Measurements from ENCODE around the gene UGT1A4.

UGT1A4 gene

DNA sequence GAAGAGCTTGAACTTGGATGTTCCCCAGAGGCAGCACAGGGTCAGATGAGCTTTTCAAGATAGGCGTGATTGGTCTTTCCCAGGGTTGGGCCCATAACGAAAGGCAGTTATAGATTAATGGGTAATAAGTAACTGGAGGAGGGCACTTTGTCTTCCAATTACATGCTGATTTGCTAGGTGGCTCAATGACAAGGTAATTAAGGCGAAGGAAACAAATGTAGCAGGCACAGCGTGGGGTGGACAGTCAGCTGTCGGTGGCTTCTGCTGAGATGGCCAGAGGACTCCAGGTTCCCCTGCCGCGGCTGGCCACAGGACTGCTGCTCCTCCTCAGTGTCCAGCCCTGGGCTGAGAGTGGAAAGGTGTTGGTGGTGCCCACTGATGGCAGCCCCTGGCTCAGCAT lies at the start of gene UGT1A4:
Gene UGT1A4 (plus strand): TSS at position 185 of the 400 bp plus-strand sequence. CDS start 85 bp downstream, at position 270.
- no peak for DNase-seq

GRCh38 chr2:233671290-233672161 lies 47.0 kb upstream of the UGT1A4 start, which contains the start of gene UGT1A9:
Gene UGT1A9 (plus strand): TSS chr2:233671898. CDS start chr2:233671935, 37 bp downstream.
- DNase-seq = no peak

- no peak for DNase-seq
Measured at GRCh38 chr2:233672886-233673285, 45.6 kb upstream of the UGT1A4 start.

- no peak for DNase-seq
Measured at GRCh38 chr2:233673896-233674295, 44.6 kb upstream of the UGT1A4 start.

- DNase-seq = no peak
Measured at GRCh38 chr2:233674314-233674713, 44.2 kb upstream of the UGT1A4 start.

DNA sequence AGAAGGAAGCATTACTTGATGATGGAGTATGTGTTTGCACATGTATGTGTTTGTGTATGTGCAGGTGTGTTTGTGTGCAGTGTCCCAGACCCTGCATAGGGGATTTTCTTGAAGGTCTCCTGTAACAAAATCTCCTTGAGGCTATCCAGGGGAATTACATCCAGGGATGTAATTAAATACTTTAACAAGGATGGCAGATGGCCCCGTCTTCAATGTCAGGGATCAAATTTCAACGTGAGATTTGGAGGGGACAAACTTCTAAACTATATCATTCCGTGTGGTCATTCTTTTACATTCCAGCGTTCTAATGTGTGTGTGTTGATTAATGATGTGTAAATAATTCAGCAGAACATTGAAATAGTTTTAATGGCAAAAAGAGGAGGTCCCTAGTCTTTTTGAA lies 43.5 kb upstream of the UGT1A4 start:
- no peak for DNase-seq

GRCh38 chr2:233676046-233676445 lies 42.5 kb upstream of the UGT1A4 start:
- no peak for DNase-seq

DNA sequence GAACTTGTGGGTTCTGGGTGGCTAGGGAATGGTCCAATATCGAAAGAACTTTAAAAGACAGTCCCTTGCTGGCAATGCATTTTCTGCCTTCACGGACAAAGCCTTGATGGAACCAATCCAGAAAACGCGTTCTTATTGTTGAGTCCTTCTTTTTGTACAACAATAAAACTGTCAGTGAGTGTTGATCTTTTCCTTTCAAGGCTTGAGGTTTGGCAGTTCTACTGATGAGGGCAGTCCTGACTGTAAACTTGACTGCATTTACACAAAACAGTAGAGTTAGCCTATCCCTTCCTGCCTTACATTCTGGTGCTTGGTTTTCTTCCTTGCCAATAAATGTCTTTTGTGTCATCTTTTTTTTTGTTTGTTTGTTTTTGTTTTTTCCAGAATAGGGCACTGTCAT lies 39.3 kb upstream of the UGT1A4 start:
- DNase-seq = no peak

DNA sequence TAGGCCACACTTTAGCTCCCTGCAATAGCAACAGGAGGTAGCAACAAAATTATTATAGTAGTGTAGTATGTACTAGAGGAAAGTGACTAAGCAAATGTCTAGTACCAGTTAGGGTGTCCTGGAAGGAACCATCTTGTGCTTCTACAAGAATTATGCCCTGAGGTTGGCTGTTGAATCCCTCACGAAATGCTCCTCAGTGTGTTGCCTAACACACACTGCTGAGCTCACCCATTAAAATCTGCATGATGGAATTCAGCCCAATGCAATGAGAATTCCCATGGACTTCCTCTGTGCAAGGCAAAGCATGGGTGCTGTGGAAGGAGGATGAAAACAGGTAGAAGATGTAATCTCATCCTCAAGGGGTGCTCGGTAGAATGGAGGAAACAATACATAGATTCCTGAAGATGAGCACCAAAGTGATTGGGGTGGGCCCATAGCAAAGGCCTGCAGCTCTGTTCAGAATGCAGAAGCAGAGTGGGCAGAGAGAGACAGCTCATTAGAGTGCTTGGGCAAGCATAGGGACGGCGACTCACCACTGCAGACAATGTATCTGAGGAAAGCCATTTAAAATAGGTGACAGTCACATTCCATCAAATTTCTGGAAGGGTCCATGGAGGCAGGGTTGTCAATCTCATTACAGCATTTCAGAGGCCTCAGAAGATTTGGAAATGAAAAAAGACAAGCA lies 38.0 kb upstream of the UGT1A4 start:
- DNase-seq = no peak

- no peak for DNase-seq
Measured at GRCh38 chr2:233681521-233682099, 36.9 kb upstream of the UGT1A4 start, which contains the start of gene UGT1A7. Gene UGT1A7 (plus strand): TSS chr2:233681901. CDS start chr2:233681938, 37 bp downstream.

DNA sequence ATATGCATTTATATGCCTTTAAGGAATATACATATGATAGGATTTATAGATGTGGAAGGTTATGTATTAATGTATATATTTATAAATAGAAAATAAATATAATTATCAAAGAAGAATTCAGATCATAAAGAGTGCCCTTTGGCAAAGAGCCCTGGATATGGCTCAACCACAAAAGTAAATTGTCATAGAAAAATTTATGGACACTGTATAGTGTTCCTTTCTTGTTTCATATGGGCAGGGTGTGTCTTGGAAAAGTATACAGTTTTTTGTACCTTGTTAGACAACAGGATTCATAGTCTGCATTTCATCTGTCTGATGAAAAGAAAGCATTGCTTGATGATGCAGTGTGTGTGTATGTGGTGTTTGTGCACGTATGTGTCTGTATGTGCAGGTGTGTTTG lies 33.9 kb upstream of the UGT1A4 start:
- no peak for DNase-seq

DNA sequence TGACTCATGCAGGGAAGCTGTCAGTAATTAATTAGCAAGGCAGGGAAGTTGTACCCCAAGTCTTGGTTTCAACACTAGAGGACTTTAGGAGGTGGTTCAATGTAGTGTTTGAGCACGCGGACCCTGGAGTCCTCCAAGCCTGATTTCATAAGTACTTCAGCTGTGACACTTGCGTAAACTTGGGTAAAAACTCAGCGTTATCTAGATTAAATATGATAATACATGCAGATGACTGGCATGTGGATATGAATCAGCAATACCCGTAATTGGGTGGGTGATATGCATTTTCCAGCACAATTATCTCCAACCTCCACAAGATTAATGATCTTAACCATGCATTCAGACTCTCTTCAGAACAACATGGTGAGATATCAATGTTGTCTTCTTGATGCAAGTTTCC lies 31.6 kb upstream of the UGT1A4 start:
- no peak for DNase-seq

- DNase-seq = no peak
Measured at GRCh38 chr2:233688341-233688740, 30.2 kb upstream of the UGT1A4 start.

DNA sequence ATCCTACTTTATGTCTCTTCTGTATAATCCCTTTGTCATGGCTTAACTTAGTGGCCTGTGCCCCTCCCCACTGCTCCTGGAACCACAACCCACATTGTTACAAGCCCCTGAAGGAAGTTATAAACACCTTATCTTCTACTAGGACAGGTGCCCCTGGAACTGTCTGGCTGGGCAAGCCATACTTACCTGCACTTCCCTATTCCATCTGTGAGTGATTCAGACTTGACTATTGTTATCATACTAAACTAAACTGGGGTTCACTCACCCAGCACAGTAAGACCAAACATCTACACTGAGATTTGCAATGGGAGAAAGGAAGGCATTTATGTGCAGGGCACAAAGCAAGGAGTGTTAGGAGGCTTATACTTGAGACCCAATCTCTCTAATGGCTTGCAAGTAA lies 29.5 kb upstream of the UGT1A4 start:
- DNase-seq = no peak

DNA sequence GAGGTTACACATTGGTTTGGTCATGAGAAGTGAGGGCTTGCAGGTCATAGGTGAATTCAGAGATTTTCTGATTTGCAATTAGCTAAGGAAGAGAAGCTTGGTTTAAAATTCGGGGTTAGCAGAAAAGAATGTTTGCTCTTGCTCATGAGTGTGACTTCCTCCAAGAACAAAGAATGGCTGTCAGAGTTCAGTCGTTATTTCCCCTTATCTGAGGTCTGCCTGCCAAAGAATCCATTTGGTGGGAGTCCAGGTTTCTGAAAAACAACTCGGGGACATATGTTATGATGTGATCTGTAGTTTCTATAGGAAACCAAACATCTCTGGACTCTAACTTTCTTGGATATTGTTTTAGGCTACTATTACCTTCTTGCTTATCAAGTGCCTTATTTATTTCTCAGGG lies 29.0 kb upstream of the UGT1A4 start:
- DNase-seq = no peak

DNA sequence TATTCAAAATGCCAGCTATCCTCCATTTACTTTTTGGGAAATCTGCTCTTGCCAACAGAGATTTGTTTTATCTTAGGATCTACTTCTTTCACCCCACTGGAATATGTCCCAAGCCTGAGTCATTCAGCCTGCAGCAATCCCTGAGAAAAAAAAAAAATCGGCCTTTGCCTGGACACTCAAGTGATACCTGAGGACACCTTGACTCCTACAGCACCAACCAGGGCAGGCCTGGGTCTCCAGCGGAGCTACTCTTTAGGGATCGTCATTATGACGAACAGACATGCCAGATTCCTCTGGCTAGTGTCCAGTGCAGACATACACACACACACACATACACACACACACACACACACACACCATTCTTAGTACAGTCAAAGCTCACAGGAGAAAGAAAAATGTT lies 28.1 kb upstream of the UGT1A4 start:
- DNase-seq = no peak

DNA sequence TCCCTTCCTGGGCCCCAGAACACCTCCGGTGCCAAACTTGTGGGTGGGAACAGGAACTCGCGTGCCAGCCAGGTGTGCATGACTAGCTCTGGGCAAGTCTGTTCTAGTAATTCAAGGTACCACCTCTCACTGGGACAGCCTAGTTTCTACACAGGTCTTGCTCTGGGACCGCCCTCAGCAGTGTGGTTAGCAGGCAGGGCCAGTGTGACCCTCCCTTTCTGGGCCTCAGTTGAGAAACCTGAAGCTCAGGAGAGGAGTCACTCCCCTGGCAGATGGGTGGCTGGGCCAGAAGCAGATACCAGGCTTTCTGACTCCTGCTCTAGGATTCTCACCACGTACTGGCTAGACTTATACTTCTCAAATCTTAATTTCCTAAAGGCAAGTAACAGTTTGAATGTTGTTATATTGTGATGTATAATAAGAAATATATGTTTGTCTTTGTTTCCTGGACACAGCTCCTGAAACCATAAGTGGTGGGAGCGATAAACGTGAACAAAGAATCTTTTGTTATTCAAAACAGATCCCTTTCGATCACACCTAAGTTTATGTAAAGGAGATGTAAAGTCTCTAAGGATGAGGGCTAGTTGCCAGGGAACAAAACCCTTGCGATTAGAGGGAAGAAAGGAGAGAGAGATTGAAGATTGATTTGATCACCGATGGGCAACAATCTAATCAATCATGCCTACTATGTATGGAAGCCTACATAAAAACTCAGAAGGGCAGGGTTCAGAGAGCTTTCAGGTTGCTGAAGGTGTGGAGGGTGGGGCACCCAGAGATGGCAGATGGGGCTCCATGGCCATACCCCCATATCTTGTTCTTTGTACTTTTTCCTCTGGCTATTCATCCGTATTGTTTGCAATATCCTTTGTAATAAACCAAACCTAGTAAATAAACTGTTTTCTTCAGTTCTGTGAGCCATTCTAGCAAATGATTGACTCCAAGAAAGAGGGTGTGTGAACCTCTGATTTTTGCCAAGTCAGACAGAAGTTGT lies 26.8 kb upstream of the UGT1A4 start:
- DNase-seq = no peak

DNA sequence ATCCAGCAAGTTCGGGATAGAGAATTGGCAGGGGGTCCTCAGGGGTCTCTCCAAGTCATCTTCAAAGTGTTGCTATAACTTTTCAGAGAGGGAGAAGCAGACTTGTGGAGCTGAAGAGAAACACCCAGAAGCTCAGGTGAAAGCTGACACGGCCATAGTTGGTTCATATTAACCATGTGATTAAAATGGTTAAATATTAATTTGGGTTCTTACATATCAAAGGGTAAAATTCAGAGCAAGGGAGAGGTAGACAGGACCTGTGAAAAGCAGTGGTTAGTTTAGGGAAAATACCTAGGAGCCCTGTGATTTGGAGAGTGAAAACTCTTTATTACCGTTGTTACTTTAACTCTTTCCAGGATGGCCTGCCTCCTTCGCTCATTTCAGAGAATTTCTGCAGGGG lies 25.9 kb upstream of the UGT1A4 start, which contains the start of gene UGT1A6:
Gene UGT1A6 (plus strand): TSS at position 243 of the 400 bp plus-strand sequence. CDS start 115 bp downstream, at position 358.
- no peak for DNase-seq

GRCh38 chr2:233693963-233694362 lies 24.6 kb upstream of the UGT1A4 start:
- DNase-seq = no peak

GRCh38 chr2:233698740-233699139 lies 19.8 kb upstream of the UGT1A4 start:
- no peak for DNase-seq

DNA sequence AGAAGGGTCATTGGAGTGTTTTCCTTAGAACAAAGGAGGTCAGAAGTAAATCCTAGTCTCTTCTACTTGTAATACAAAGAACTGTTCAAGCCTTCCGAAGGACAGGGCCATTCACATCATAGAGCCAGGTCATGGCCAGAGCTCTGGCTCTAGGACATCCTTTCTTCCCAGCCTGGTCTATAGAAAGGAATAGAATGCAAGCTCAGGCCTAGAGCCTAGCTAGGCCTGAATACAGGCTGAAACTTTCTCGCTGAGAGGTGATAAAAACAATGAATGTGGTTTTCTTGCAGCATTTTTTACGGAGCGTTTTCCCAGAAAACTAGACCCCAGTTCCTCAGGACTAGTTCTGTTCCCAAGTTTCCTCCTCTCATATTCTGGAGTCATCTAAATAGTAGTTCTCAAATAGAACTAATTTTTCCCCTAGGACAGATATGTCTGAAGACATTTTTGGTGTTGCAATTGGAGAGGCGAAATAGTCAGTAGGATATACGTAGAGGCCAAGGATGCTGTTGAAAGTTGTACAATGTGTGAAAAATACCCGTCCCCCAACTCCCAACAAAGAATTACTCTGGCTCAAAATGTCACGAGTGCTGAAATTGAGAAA lies 19.0 kb upstream of the UGT1A4 start:
- no peak for DNase-seq

Data from NCI-H446 (cell line).